ENCODE measurements around the gene CGGBP1.

Gene CGGBP1

DNA sequence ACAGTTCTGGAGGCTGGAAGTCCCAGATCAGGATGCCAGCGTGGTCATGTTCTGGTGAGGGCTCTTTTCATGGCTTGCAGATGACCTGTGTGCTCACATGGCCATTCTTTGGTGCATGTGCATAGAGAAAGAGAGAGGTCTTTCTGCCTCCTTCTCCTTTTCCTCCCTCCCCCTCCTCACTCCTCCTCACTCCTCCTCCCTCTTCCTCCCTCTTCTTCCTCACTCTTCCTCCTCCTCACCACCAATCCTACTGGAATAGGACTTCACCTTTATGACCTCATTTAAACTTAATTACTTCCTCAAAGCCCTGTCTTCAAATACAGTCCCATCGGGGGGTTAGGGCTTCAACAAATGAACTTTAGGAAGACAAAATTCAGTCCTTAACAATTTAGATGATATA is 24.0 kb upstream of the CGGBP1 start:
- DNase-seq (ENCODE audit: low read depth): no peak
- H3K4me3 ChIP-seq (ENCODE audit: low read length): no peak overlapping the region
- TF ChIP-seq, protein P1, sequence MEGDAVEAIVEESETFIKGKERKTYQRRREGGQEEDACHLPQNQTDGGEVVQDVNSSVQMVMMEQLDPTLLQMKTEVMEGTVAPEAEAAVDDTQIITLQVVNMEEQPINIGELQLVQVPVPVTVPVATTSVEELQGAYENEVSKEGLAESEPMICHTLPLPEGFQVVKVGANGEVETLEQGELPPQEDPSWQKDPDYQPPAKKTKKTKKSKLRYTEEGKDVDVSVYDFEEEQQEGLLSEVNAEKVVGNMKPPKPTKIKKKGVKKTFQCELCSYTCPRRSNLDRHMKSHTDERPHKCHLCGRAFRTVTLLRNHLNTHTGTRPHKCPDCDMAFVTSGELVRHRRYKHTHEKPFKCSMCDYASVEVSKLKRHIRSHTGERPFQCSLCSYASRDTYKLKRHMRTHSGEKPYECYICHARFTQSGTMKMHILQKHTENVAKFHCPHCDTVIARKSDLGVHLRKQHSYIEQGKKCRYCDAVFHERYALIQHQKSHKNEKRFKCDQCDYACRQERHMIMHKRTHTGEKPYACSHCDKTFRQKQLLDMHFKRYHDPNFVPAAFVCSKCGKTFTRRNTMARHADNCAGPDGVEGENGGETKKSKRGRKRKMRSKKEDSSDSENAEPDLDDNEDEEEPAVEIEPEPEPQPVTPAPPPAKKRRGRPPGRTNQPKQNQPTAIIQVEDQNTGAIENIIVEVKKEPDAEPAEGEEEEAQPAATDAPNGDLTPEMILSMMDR (conservative IDR thresholded peaks at IDR 0.05; ENCODE audit: low read depth, low read length): no peak

DNA sequence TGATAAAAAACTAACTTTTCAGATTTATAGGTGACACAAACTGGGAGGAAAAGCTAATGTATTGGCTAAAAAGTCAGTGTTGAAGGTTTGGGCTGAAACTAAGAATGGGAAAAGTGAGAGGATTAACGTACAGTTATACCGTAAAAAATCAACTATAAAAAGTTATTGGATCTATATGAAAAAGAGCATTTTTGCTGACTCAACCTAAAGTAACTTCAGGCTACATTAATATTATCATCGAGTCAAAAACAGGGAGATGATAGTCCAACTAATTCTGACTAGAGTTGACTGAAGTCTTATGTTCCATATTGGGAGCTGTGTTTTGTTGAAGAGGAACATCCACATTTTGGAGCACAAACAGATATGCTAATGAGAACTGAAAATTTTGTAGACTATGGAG is 20.1 kb upstream of the CGGBP1 start:
- no peak overlapping the region for H3K4me3 ChIP-seq (ENCODE audit: low read length)
- TF ChIP-seq, protein P1 (conservative IDR thresholded peaks at IDR 0.05; ENCODE audit: low read depth, low read length): no peak

DNA sequence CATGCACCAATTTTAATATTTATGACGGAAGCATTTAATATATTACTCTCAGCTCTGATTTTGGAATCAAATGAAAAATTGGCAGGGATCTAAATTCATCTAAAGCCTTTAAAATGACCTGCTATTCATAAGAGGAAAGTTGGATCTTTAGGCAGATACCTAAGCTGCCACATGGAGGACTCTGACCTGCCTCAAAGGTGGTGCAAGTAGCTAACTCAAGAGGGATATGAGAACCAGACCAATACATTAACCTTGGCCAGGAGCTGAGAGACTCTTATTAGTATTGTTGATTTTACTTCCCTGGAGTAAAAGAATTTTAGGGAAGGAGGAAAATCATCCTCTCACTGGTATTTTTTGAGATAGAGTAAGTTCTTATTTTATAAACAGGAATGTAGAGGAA is 17.9 kb upstream of the CGGBP1 start:
- TF ChIP-seq, protein P1 (conservative IDR thresholded peaks at IDR 0.05; ENCODE audit: low read depth, low read length): no peak
- no peak overlapping the region for H3K4me3 ChIP-seq (ENCODE audit: low read length)
- DNase-seq (ENCODE audit: low read depth): no peak

More for the DNA sequence above, 20.1 kb upstream of the CGGBP1 start:
- no peak for DNase-seq (ENCODE audit: low read depth)

DNA sequence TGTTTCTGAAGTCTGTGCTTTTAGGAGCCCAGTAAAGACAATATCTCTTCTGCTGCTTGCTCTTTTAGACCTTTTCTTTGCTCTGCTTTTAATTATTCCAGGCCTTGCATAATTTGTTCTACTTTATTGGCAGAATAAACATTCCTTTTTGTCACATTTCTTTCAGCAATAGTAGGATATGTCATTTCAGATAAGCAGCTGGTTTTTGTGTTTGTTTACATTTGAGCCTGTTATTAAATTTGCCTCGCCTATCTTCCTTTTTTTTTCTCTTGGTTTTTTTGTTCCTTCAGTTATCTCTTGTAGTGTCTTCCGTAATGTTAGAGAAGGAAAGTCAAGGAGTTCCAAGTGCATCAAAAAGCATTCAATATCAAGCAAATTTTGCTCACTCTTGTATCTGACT is 16.7 kb upstream of the CGGBP1 start:
- DNase-seq (ENCODE audit: low read depth): no peak
- TF ChIP-seq, protein P1 (conservative IDR thresholded peaks at IDR 0.05; ENCODE audit: low read depth, low read length): no peak
- H3K4me3 ChIP-seq (ENCODE audit: low read length): no peak overlapping the region

DNA sequence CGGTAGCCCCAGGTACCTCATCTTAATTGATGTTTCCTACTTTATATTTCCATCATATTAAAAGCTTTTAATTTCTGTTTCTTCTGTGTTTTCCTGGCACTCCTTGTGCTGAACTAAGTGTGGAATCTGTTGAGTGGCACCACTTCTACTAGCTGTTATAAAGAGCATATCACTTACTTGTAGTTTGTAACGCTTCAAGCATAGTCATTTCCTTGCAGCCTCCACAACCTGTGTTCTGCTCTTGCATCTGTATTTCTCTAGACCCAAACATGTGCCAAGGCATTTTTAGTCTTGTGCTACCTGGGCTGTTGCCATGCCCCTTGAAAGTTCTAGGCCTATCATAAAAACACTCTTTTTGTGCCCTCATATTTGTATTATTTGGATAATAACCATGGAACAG is 16.3 kb upstream of the CGGBP1 start:
- H3K4me3 ChIP-seq (ENCODE audit: low read length): no peak overlapping the region
- DNase-seq (ENCODE audit: low read depth): no peak
- TF ChIP-seq, protein P1 (conservative IDR thresholded peaks at IDR 0.05; ENCODE audit: low read depth, low read length): no peak

DNA sequence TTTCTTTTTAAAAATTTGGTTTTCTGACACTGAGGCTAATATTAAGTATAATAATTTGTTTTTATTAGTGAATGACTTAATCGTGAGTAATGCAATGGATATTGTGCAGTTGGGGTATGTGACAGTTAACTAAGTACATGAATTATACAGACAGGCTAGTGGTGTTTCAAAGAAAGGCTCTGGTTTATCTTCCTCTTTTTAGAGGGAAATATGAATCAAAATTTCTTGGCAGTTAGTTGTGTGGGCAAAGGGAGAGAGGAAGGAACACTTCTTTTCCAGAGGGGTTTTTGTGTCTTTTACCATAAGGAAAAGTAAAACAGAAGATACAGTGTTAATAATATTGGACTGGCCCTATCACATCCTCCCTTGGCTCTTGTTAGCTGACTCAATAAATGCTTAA is 2.9 kb upstream of the CGGBP1 start:
- TF ChIP-seq, protein P1 (conservative IDR thresholded peaks at IDR 0.05; ENCODE audit: low read depth, low read length): no peak
- no peak for DNase-seq (ENCODE audit: low read depth)
- H3K4me3 ChIP-seq (ENCODE audit: low read length): no peak overlapping the region

DNA sequence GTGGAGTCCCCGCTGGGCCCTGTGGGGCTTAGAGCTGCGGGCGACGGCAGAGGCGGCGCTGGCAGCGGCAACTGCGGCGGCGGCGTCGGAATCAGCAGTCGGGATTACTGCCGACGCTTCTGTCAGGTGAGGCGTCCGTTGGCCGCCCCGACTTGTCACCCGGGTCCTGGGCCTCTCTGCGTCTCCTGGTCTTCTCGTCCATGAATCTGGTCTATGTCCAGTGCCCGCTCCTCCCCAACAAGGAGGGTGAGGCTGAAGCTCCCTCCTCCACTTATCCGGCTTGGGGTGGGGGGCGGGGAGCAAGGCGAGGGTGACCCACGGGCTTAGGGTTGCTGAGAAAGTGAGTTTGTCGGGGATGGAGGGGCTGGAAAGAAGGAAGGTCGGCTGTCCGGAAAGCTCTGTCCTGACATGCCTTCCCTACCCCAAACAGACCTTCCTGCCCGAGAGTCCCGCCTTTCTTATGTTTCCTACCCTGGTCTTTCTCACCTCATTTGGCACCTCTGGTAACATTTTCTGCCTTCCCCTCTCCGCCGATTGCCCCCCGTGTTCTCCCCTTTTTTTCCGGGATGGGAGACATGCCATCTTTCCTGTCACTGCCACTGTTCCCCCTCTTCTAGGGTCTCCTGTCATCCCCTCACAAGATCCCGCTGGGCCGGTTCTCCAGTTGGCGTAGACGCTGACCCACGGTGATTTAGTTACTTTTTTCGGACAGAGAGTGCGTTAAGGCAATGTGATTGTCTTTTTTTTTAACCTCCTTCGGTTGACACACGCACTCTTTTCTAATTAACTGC is 770 bp upstream of the CGGBP1 start:
- peak overlapping the region; percentile 72 for H3K4me3 ChIP-seq (ENCODE audit: low read length)
- no peak for DNase-seq (ENCODE audit: low read depth)
- TF ChIP-seq, protein P1 (conservative IDR thresholded peaks at IDR 0.05; ENCODE audit: low read depth, low read length): no peak

Measured in retinal pigment epithelial cell (primary cell).